Activated CD8-positive, alpha-beta memory T cell treated with anti-CD3 and anti-CD28 coated beads, Interleukin-2, amount 10 ng/mL, durations not matched to agents 7 days and 5 days (primary cell): ENCODE results near the gene TENT5C. TPM values are rescaled to one million over a fixed set of nuclear protein-coding genes. Genes with fewer than 3 reads are reported as not detected.
A peak's percentile ranks its signal among the peaks of the same experiment; 100 is the strongest.

Experiments used
- ATAC-seq: fragments of 150-1000 bp; cut with Tn5 transposase; one replicate; pipeline ENCODE4 v1.10.0; 2021; ENCODE audit warnings: moderate library complexity
- CTCF ChIA-PET: fragments of 350-600 bp; sonication (Branson Sonifier 250); formaldehyde crosslinking; loops from one replicate; lab custom pipeline; 2021; ENCODE audit warnings: antibody characterized with exemption; lab: Charles Lee
- DNase-seq: peaks from one replicate; pipeline ENCODE4 v3.0.0-alpha.2; 2020
- H3K27ac Mint-ChIP-seq: one replicate; pipeline ENCODE4 v1.8.0; 2021; ENCODE audit warnings: mild to moderate bottlenecking, mixed read lengths
- H3K27me3 Mint-ChIP-seq: one replicate; pipeline ENCODE4 v1.8.0; 2021; ENCODE audit warnings: mixed read lengths
- H3K36me3 Mint-ChIP-seq: one replicate; pipeline ENCODE4 v1.8.0; 2021; ENCODE audit warnings: mild to moderate bottlenecking, mixed read lengths
- H3K4me1 Mint-ChIP-seq: one replicate; pipeline ENCODE4 v1.8.0; 2021; ENCODE audit warnings: mixed read lengths
- H3K4me3 Mint-ChIP-seq: one replicate; pipeline ENCODE4 v1.8.0; 2021; ENCODE audit warnings: mild to moderate bottlenecking, moderate library complexity, mixed read lengths
- H3K9me3 Mint-ChIP-seq: one replicate; pipeline ENCODE4 v1.8.0; 2022; ENCODE audit warnings: low read depth, mixed read lengths
- total RNA-seq, 2 experiments: library from RNA; stranded (reverse); gene quantifications; one replicate each; pipeline ENCODE4 v1.2.3, GENCODE V29; 2021

The TENT5C gene
- total RNA-seq, 2 experiments from 2014 or later: 41.6 to 50.3 TPM

- peaks cover 4% of the 10 kb centered on the region for H3K27me3 Mint-ChIP-seq
- H3K27ac Mint-ChIP-seq: no peak overlapping the region
- no peak overlapping the region for H3K4me3 Mint-ChIP-seq
- peaks cover 31% of the 10 kb centered on the region for H3K4me1 Mint-ChIP-seq
- H3K36me3 Mint-ChIP-seq: peaks cover 1% of the 10 kb centered on the region
- CTCF ChIA-PET: interaction anchor here (1.1 to 1.3 kb wide), 3 partner anchors 8 to 35 kb away, joined by 3 read pairs; no protein-coding TSS in a partner anchor
- no peaks in the 10 kb centered on the region for H3K9me3 Mint-ChIP-seq
- ATAC-seq (no peak), DNase-seq (no peak)
Observed at GRCh38 chr1:117638141-117638540, 32.3 kb downstream of the TENT5C start.

GRCh38 chr1:117638759-117639158, 32.9 kb downstream of the TENT5C start:
- H3K36me3 Mint-ChIP-seq: peaks cover 1% of the 10 kb centered on the region
- peaks cover 25% of the 10 kb centered on the region for H3K4me1 Mint-ChIP-seq
- no peaks in the 10 kb centered on the region for H3K9me3 Mint-ChIP-seq
- DNase-seq (no peak), ATAC-seq (no peak)
- no peak overlapping the region for H3K4me3 Mint-ChIP-seq
- CTCF ChIA-PET: interaction anchor here (1.3 kb wide), 1 partner anchor 9 kb away, joined by 3 read pairs; no protein-coding TSS in a partner anchor
- H3K27ac Mint-ChIP-seq: no peak overlapping the region
- H3K27me3 Mint-ChIP-seq: peaks cover 4% of the 10 kb centered on the region

- DNase-seq: no peak
Observed at GRCh38 chr1:117639741-117640140, 33.9 kb downstream of the TENT5C start.

DNA sequence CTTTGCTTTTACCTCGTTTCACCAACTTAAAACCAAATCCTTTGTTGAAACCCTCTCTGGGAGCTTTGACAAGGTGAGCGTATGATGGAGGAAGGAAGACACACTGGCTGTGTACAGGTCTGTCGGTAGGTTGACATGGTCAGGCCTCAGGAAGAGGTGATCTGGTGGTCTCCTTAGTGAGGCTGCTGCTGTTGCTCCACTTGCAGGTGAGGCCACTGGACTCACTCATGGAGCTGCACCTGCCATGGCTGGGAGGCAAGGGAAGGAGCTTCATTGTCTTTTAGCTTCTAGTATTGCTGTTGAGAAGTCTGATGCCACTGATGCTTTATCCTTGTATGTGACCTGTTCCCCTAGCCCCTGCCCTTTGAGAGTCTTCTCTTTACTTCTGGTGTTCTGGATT, 35.7 kb downstream of the TENT5C start:
- DNase-seq: no peak
- CTCF ChIA-PET: interaction anchor here (1.4 to 5.5 kb wide), 4 partner anchors 10 to 112 kb away, joined by 4 to 39 read pairs (median 6); no protein-coding TSS in a partner anchor
- peaks cover 4% of the 10 kb centered on the region for H3K27me3 Mint-ChIP-seq

More at GRCh38 chr1:117639741-117640140, 33.9 kb downstream of the TENT5C start:
- peaks cover 5% of the 10 kb centered on the region for H3K36me3 Mint-ChIP-seq
- peaks cover 4% of the 10 kb centered on the region for H3K27me3 Mint-ChIP-seq
- ATAC-seq: no peak
- CTCF ChIA-PET: interaction anchor here (0.7 to 5.5 kb wide), 3 partner anchors 9 to 25 kb away, joined by 3 to 39 read pairs (median 7); no protein-coding TSS in a partner anchor
- no peak overlapping the region for H3K4me3 Mint-ChIP-seq
- H3K4me1 Mint-ChIP-seq: peaks cover 26% of the 10 kb centered on the region
- H3K9me3 Mint-ChIP-seq: no peaks in the 10 kb centered on the region
- H3K27ac Mint-ChIP-seq: no peak overlapping the region

GRCh38 chr1:117642963-117643362, 37.1 kb downstream of the TENT5C start:
- no peak for ATAC-seq
- Mint-ChIP-seq H3K27ac (no peak overlapping the region), H3K4me3 (no peak overlapping the region), H3K27me3 (peaks cover 8% of the 10 kb centered on the region), H3K4me1 (peaks cover 19% of the 10 kb centered on the region), H3K36me3 (peaks cover 5% of the 10 kb centered on the region), H3K9me3 (no peaks in the 10 kb centered on the region)
- CTCF ChIA-PET: interaction anchor here (1.2 to 5.5 kb wide), 5 partner anchors 8 to 108 kb away, joined by 4 to 39 read pairs (median 4); no protein-coding TSS in a partner anchor
- DNase-seq: no peak

More for the DNA sequence above, 35.7 kb downstream of the TENT5C start:
- Mint-ChIP-seq H3K4me3 (no peak overlapping the region), H3K27ac (no peak overlapping the region), H3K9me3 (no peaks in the 10 kb centered on the region), H3K4me1 (peaks cover 24% of the 10 kb centered on the region), H3K36me3 (peaks cover 5% of the 10 kb centered on the region)
- ATAC-seq: no peak

GRCh38 chr1:117643601-117644000, 37.8 kb downstream of the TENT5C start:
- Mint-ChIP-seq H3K36me3 (peaks cover 5% of the 10 kb centered on the region), H3K27ac (no peak overlapping the region), H3K4me3 (no peak overlapping the region), H3K9me3 (no peaks in the 10 kb centered on the region), H3K4me1 (peaks cover 19% of the 10 kb centered on the region), H3K27me3 (peaks cover 11% of the 10 kb centered on the region)
- no peak for DNase-seq
- no peak for ATAC-seq
- CTCF ChIA-PET: interaction anchor here (1.2 to 5.5 kb wide), 6 partner anchors 11 to 110 kb away, joined by 3 to 39 read pairs (median 6); no protein-coding TSS in a partner anchor

- DNase-seq (peak; percentile 72), ATAC-seq (peak; percentile 90)
- CTCF ChIA-PET: interaction anchor here (0.7 to 5.5 kb wide), 6 partner anchors 11 to 110 kb away, joined by 3 to 39 read pairs (median 6); no protein-coding TSS in a partner anchor
- peak overlapping the region; percentile 3 for H3K4me3 Mint-ChIP-seq
- peak overlapping the region; percentile 50 for H3K27ac Mint-ChIP-seq
- H3K36me3 Mint-ChIP-seq: peaks cover 5% of the 10 kb centered on the region
- peaks cover 11% of the 10 kb centered on the region for H3K27me3 Mint-ChIP-seq
- no peaks in the 10 kb centered on the region for H3K9me3 Mint-ChIP-seq
- H3K4me1 Mint-ChIP-seq: peaks cover 20% of the 10 kb centered on the region
Observed at GRCh38 chr1:117644696-117645311, 39.0 kb downstream of the TENT5C start.

GRCh38 chr1:117645343-117645742, 39.5 kb downstream of the TENT5C start:
- Mint-ChIP-seq H3K4me3 (no peak overlapping the region), H3K27me3 (peaks cover 11% of the 10 kb centered on the region), H3K9me3 (no peaks in the 10 kb centered on the region), H3K27ac (no peak overlapping the region), H3K4me1 (peaks cover 21% of the 10 kb centered on the region), H3K36me3 (peaks cover 5% of the 10 kb centered on the region)
- CTCF ChIA-PET: interaction anchor here (0.7 to 5.5 kb wide), 4 partner anchors 10 to 109 kb away, joined by 3 to 39 read pairs (median 5); no protein-coding TSS in a partner anchor
- ATAC-seq (no peak), DNase-seq (no peak)

GRCh38 chr1:117646007-117646811, 40.4 kb downstream of the TENT5C start:
- Mint-ChIP-seq H3K36me3 (peaks cover 4% of the 10 kb centered on the region), H3K27me3 (peaks cover 8% of the 10 kb centered on the region), H3K4me3 (no peak overlapping the region), H3K4me1 (peaks cover 26% of the 10 kb centered on the region), H3K27ac (no peak overlapping the region), H3K9me3 (no peaks in the 10 kb centered on the region)
- no peak for ATAC-seq
- CTCF ChIA-PET: interaction anchor here (0.6 to 1.7 kb wide), 8 partner anchors 10 to 112 kb away, joined by 3 to 6 read pairs (median 3); no protein-coding TSS in a partner anchor
- DNase-seq: no peak

DNA sequence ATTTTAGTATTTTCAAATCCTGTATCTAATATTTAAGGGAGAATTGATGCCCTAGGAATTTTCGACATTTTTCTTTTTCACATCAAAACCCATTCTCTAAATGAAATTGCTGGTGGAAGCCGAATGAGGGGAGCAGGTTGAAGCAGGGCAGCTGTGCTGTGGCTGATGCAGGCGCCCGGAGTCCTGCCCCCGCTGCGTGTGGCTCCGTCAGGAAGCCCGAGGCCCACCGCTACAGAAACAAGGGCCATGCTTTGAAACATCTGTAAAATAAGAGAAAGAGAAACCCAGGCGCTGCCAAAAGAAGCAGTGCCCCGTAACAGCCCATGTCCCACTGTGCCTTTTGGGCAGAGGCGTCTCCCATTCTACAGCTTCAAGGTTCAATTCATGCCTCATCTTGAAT, 41.1 kb downstream of the TENT5C start:
- CTCF ChIA-PET: interaction anchor here (0.9 to 1.7 kb wide), 5 partner anchors 9 to 108 kb away, joined by 3 to 6 read pairs (median 4); no protein-coding TSS in a partner anchor
- peaks cover 34% of the 10 kb centered on the region for H3K4me1 Mint-ChIP-seq
- no peaks in the 10 kb centered on the region for H3K9me3 Mint-ChIP-seq
- peaks cover 4% of the 10 kb centered on the region for H3K36me3 Mint-ChIP-seq
- H3K27me3 Mint-ChIP-seq: peaks cover 7% of the 10 kb centered on the region
- H3K27ac Mint-ChIP-seq: no peak overlapping the region
- no peak overlapping the region for H3K4me3 Mint-ChIP-seq
- DNase-seq (no peak), ATAC-seq (no peak)

- H3K4me1 Mint-ChIP-seq: peaks cover 44% of the 10 kb centered on the region
- H3K4me3 Mint-ChIP-seq: no peak overlapping the region
- ATAC-seq (no peak), DNase-seq (no peak)
- H3K9me3 Mint-ChIP-seq: no peaks in the 10 kb centered on the region
- H3K27ac Mint-ChIP-seq: no peak overlapping the region
- peaks cover 7% of the 10 kb centered on the region for H3K27me3 Mint-ChIP-seq
- CTCF ChIA-PET: interaction anchor here (1.0 kb wide), 1 partner anchor 12 kb away, joined by 5 read pairs; no protein-coding TSS in a partner anchor
- peaks cover 5% of the 10 kb centered on the region for H3K36me3 Mint-ChIP-seq
Observed at GRCh38 chr1:117648015-117648414, 42.2 kb downstream of the TENT5C start.

DNA sequence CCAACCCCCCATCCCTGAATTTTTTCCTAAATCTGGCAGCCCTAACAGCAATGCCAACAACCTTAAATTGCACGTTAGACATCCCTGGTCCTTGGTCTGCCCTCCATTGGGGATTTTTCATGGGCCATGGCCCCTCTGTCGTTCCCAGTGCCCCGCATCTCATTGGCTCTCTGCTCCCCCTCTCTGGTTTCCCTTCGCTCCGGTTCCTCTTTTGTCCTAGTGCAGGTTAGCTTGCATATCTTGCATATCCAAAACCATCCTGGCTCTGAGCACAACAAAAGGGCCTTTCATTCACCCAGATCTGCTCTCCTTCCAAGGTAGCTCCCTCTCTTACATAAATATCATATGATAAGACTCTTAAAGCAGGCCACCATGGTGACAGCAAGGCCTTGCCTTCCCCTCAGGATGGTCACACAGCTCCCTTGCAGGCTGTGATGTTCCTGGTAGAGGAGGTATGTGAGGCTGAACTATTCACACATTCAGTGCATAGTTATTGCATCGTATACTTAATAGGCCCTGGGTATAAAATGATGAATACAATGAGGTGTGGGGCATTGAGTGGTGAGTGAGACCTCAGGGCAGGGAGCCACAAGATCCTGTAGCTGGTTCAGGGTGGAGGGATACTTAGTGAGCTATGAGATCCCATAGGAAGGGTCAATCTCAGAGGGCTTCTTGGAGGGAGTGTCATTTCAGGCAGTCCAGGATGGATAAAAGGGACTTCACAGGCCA, 45.2 kb downstream of the TENT5C start:
- H3K4me1 Mint-ChIP-seq: peaks cover 56% of the 10 kb centered on the region
- H3K36me3 Mint-ChIP-seq: peaks cover 1% of the 10 kb centered on the region
- H3K4me3 Mint-ChIP-seq: no peak overlapping the region
- ATAC-seq: no peak
- CTCF ChIA-PET: interaction anchor here (0.6 to 2.1 kb wide), 5 partner anchors 9 to 282 kb away, joined by 3 to 7 read pairs (median 6); no protein-coding TSS in a partner anchor
- peaks cover 7% of the 10 kb centered on the region for H3K27me3 Mint-ChIP-seq
- DNase-seq: no peak
- no peaks in the 10 kb centered on the region for H3K9me3 Mint-ChIP-seq
- peak overlapping the region; percentile 3 for H3K27ac Mint-ChIP-seq
